Fibroblast of pulmonary artery (primary cell): ENCODE results near the gene RRAGC.

Experiments used
- DNase-seq: peaks from one replicate; pipeline ENCODE4 v3.0.0-alpha.2; 2010; ENCODE audit warnings: low read depth
- H3K4me3 ChIP-seq: replicated peaks from 2 replicates; pipeline ENCODE4 v1.5.1; 2011; ENCODE audit warnings: low read depth, mild to moderate bottlenecking, control low read depth, low read length, moderate library complexity
- CTCF ChIP-seq: IDR thresholded peaks from 2 replicates; pipeline ENCODE4 v1.5.1; 2011; ENCODE audit warnings: mild to moderate bottlenecking, control low read depth, low read length, inconsistent platforms; ENCODE audit errors: missing control alignments

RRAGC gene

GRCh38 chr1:38805036-38805435, 54.5 kb downstream of the RRAGC start:
- H3K4me3 ChIP-seq, result no peak overlapping the region
- no peak for TF ChIP-seq CTCF
- DNase-seq, result no peak

- H3K4me3 ChIP-seq, result peak overlapping the region; percentile 14
- no peak for TF ChIP-seq CTCF
- no peak for DNase-seq
These were observed 55.3 kb downstream of the RRAGC start for GRCh38 chr1:38804062-38804886.

- TF ChIP-seq CTCF, result no peak
- H3K4me3 ChIP-seq, result peak overlapping the region; percentile 14
- DNase-seq, result peak; percentile 11
These were observed 55.9 kb downstream of the RRAGC start for GRCh38 chr1:38803647-38804046.

- TF ChIP-seq CTCF, result no peak
- no peak overlapping the region for H3K4me3 ChIP-seq
- DNase-seq, result no peak
These were observed 58.6 kb downstream of the RRAGC start for GRCh38 chr1:38800720-38801671.

GRCh38 chr1:38793299-38793698, 66.3 kb downstream of the RRAGC start:
- no peak overlapping the region for H3K4me3 ChIP-seq
- no peak for DNase-seq
- TF ChIP-seq CTCF, result no peak

GRCh38 chr1:38791892-38792291, 67.7 kb downstream of the RRAGC start:
- no peak for TF ChIP-seq CTCF
- DNase-seq, result no peak
- no peak overlapping the region for H3K4me3 ChIP-seq
